Esophagus muscularis mucosa (tissue), 3 donors: ENCODE results near the gene HSPB7.

ENCODE experiments used
- CTCF ChIP-seq, 3 experiments: fragments of 200-600 bp in 2 of 3; fragments of 450-650 bp in 1 of 3; sonication (generic) in 2 of 3; IDR thresholded peaks; one replicate each; pipeline ENCODE4 v1.5.1; 2017 to 2019; ENCODE audit warnings: antibody characterized with exemption in 3 of 3, mild to moderate bottlenecking in 2 of 3, moderate library complexity in 1 of 3
- POLR2A ChIP-seq: fragments of 450-650 bp; IDR thresholded peaks from one replicate; pipeline ENCODE4 v1.6.1; 2017; ENCODE audit warnings: antibody characterized with exemption, moderate library complexity, mild to moderate bottlenecking, low read depth
- POLR2AphosphoS5 ChIP-seq, 2 donors: sonication (generic); formaldehyde crosslinking; IDR thresholded peaks; one replicate each; pipeline ENCODE4 v1.6.1; 2017; ENCODE audit warnings: antibody characterized with exemption in 2 of 2

- TF ChIP-seq CTCF (IDR thresholded peaks at IDR 0.05) = no peak
- TF ChIP-seq POLR2A = no peak
- TF ChIP-seq POLR2AphosphoS5 (IDR thresholded peaks at IDR 0.05) = no peak
These were observed 30.1 kb upstream of the HSPB7 start for GRCh38 chr1:16047791-16048475.
